ENCODE results near the gene RNF26. TPM values are rescaled to one million over a fixed set of nuclear protein-coding genes. Genes with fewer than 3 reads are reported as not detected.

RNF26 gene
- total RNA-seq, 1 experiment from 2014 or later = 45.6 TPM

DNA sequence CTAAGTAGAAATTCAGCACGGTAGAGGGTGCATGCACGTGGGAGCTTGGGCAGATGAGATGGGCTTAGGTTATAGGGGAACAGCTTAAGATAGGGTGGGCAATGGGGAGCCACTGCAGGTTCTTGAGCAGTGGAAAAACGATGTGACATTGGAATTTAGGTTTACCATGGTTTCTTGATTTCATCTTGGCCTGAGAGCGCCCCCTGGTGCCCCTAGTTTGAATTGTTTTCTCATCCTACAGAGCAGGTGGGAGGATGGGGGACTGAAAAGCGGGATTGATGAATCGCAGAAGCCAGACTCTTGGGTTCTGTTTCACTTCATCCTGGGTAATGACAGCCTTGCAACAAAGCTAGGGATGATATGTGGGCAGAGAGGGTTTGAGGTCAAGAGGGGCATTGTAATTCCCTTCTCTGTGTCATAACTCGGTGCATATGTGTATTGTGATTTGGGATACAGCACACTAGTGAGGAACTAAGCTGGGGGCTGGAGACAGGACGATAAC is 10.7 kb upstream of the RNF26 start (continued):
- TF ChIP-seq, protein P1, sequence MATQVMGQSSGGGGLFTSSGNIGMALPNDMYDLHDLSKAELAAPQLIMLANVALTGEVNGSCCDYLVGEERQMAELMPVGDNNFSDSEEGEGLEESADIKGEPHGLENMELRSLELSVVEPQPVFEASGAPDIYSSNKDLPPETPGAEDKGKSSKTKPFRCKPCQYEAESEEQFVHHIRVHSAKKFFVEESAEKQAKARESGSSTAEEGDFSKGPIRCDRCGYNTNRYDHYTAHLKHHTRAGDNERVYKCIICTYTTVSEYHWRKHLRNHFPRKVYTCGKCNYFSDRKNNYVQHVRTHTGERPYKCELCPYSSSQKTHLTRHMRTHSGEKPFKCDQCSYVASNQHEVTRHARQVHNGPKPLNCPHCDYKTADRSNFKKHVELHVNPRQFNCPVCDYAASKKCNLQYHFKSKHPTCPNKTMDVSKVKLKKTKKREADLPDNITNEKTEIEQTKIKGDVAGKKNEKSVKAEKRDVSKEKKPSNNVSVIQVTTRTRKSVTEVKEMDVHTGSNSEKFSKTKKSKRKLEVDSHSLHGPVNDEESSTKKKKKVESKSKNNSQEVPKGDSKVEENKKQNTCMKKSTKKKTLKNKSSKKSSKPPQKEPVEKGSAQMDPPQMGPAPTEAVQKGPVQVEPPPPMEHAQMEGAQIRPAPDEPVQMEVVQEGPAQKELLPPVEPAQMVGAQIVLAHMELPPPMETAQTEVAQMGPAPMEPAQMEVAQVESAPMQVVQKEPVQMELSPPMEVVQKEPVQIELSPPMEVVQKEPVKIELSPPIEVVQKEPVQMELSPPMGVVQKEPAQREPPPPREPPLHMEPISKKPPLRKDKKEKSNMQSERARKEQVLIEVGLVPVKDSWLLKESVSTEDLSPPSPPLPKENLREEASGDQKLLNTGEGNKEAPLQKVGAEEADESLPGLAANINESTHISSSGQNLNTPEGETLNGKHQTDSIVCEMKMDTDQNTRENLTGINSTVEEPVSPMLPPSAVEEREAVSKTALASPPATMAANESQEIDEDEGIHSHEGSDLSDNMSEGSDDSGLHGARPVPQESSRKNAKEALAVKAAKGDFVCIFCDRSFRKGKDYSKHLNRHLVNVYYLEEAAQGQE (IDR thresholded peaks at IDR 0.05; ENCODE audit: low read depth) = no peak
- TF ChIP-seq ZNF274 (IDR thresholded peaks at IDR 0.05; ENCODE audit: low read depth, low read length) = no peak

DNA sequence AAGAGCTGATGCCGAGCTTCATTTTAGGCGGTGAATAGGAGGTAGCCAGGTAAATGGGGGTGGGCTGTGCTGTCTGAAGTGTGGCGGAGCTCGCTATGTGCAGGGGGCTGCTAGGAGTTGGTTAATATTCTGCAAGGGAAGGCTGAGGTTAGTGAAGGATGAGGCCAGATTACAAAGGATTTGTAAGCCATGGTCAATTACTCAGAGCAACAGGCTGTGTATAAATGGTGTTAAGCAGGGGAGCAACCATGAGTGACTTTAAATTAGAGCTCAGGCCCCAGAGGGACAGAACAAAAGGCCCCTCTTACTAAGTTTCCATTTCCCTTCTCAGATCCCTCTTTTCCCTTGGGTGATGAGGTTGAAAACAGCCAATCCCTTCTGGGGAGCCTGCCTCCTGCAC is 10.1 kb upstream of the RNF26 start:
- ATAC-seq = no peak
- no peak overlapping the region for H3K4me2 ChIP-seq (ENCODE audit: low read length)
- no TSS peak for BruUV-seq (replicated peaks)
- no peak overlapping the region for H3K4me3 ChIP-seq (replicated peaks in 1 of 2; ENCODE audit: low read depth in 1 of 2, low read length in 2 of 2)
- no peak for DNase-seq (ENCODE audit: low read depth, low spot score)
- H3K9me3 ChIP-seq (ENCODE audit: control insufficient read depth in 1 of 2, insufficient read depth in 1 of 2, low read depth in 1 of 2, low read length in 2 of 2) = no peaks in the 10 kb centered on the region
- no peaks in the 10 kb centered on the region for H4K20me1 ChIP-seq (ENCODE audit: insufficient read depth)
- H3K4me1 ChIP-seq (ENCODE audit: control insufficient read depth in 1 of 2, insufficient read depth in 2 of 2, low read length in 2 of 2) = peaks cover 0 to 8% of the 10 kb centered on the region in 2 experiments; a peak in 1 of 4 replicates
- RAD21 ChIA-PET (ENCODE audit: low non-redundant PET in 1 of 2, low total read pairs in 2 of 2, uncharacterized antibody in 2 of 2, unreplicated experiment in 2 of 2) = interaction anchor here in 1 of 2 experiments (0.6 kb wide), 1 partner anchor 14 kb away, joined by 4 read pairs; no protein-coding TSS in a partner anchor
- CTCF ChIA-PET = interaction anchor here (2.5 to 3.4 kb wide), 2 partner anchors 15 to 32 kb away, joined by 13 to 44 read pairs; no protein-coding TSS in a partner anchor
- no peaks in the 10 kb centered on the region for H3K79me2 ChIP-seq (ENCODE audit: insufficient read depth, low read length)
- H3K27ac ChIP-seq (ENCODE audit: low read depth, low read length) = no peak overlapping the region
- H3K9me2 ChIP-seq (ENCODE audit: insufficient read depth) = no peaks in the 10 kb centered on the region
- intact Hi-C loops (cut with micrococcal nuclease) = loop anchor here (5.0 kb wide), 1 partner anchor 222 kb away; the partner anchor contains the start of gene DPAGT1
- TF ChIP-seq, protein P2, sequence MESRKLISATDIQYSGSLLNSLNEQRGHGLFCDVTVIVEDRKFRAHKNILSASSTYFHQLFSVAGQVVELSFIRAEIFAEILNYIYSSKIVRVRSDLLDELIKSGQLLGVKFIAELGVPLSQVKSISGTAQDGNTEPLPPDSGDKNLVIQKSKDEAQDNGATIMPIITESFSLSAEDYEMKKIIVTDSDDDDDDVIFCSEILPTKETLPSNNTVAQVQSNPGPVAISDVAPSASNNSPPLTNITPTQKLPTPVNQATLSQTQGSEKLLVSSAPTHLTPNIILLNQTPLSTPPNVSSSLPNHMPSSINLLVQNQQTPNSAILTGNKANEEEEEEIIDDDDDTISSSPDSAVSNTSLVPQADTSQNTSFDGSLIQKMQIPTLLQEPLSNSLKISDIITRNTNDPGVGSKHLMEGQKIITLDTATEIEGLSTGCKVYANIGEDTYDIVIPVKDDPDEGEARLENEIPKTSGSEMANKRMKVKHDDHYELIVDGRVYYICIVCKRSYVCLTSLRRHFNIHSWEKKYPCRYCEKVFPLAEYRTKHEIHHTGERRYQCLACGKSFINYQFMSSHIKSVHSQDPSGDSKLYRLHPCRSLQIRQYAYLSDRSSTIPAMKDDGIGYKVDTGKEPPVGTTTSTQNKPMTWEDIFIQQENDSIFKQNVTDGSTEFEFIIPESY (IDR thresholded peaks at IDR 0.05; ENCODE audit: extremely low read depth, insufficient replicate concordance, low read length) = no peak
- TF ChIP-seq, protein P3, sequence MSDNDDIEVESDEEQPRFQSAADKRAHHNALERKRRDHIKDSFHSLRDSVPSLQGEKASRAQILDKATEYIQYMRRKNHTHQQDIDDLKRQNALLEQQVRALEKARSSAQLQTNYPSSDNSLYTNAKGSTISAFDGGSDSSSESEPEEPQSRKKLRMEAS (IDR thresholded peaks at IDR 0.05) = no peak
- TF ChIP-seq POLR2A (IDR thresholded peaks at IDR 0.05; ENCODE audit: borderline replicate concordance, extremely low read depth, insufficient read depth, insufficient read length) (no peak), ELF1 (IDR thresholded peaks at IDR 0.05; ENCODE audit: borderline replicate concordance, low read depth) (no peak), ZFX (IDR thresholded peaks at IDR 0.05) (no peak), EZH2 (IDR thresholded peaks at IDR 0.05) (no peak), EZH2phosphoT487 (IDR thresholded peaks at IDR 0.05; ENCODE audit: borderline replicate concordance) (no peak), POLR2AphosphoS5 (IDR thresholded peaks at IDR 0.05; ENCODE audit: low read depth, low read length) (no peak), JUND (IDR thresholded peaks at IDR 0.05) (no peak)
- TF ChIP-seq, protein P4, sequence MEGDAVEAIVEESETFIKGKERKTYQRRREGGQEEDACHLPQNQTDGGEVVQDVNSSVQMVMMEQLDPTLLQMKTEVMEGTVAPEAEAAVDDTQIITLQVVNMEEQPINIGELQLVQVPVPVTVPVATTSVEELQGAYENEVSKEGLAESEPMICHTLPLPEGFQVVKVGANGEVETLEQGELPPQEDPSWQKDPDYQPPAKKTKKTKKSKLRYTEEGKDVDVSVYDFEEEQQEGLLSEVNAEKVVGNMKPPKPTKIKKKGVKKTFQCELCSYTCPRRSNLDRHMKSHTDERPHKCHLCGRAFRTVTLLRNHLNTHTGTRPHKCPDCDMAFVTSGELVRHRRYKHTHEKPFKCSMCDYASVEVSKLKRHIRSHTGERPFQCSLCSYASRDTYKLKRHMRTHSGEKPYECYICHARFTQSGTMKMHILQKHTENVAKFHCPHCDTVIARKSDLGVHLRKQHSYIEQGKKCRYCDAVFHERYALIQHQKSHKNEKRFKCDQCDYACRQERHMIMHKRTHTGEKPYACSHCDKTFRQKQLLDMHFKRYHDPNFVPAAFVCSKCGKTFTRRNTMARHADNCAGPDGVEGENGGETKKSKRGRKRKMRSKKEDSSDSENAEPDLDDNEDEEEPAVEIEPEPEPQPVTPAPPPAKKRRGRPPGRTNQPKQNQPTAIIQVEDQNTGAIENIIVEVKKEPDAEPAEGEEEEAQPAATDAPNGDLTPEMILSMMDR (IDR thresholded peaks at IDR 0.05 in 2 of 3, conservative IDR thresholded peaks at IDR 0.05 in 1 of 3; ENCODE audit: borderline replicate concordance in 1 of 3, insufficient read depth in 1 of 3, low read depth in 2 of 3, low read length in 2 of 3) = no peak
- POLR2A ChIA-PET = no interaction called here
- no peak overlapping the region for H3K9ac ChIP-seq (ENCODE audit: low read length)
- H3K27me3 ChIP-seq (ENCODE audit: insufficient read depth, low read length) = no peaks in the 10 kb centered on the region
- no peak overlapping the region for H2AFZ ChIP-seq (ENCODE audit: low read depth, low read length, poor library complexity, severe bottlenecking)
- H3K36me3 ChIP-seq (ENCODE audit: control insufficient read depth in 1 of 2, insufficient read depth in 2 of 2, low read length in 2 of 2) = no peaks in the 10 kb centered on the region

Measured in HCT116 (cell line).